AG10803 (cell line): ENCODE data around the gene GFI1.

ENCODE experiments used
- DNase-seq: peaks from one replicate; pipeline ENCODE4 v3.0.0; 2010; ENCODE audit warnings: low read depth
- H3K4me3 ChIP-seq: 2 replicates; pipeline ENCODE4 v1.5.1; 2011; ENCODE audit warnings: mild to moderate bottlenecking, low read length, control low read depth
- TF ChIP-seq, protein P1 (sequence below): conservative IDR thresholded peaks from 2 replicates; pipeline ENCODE4 v1.5.1; 2011; ENCODE audit warnings: mild to moderate bottlenecking, low read length, control low read depth, inconsistent platforms

GFI1 gene

GRCh38 chr1:92481971-92482664, 4.6 kb downstream of the GFI1 start:
- TF ChIP-seq, protein P1, sequence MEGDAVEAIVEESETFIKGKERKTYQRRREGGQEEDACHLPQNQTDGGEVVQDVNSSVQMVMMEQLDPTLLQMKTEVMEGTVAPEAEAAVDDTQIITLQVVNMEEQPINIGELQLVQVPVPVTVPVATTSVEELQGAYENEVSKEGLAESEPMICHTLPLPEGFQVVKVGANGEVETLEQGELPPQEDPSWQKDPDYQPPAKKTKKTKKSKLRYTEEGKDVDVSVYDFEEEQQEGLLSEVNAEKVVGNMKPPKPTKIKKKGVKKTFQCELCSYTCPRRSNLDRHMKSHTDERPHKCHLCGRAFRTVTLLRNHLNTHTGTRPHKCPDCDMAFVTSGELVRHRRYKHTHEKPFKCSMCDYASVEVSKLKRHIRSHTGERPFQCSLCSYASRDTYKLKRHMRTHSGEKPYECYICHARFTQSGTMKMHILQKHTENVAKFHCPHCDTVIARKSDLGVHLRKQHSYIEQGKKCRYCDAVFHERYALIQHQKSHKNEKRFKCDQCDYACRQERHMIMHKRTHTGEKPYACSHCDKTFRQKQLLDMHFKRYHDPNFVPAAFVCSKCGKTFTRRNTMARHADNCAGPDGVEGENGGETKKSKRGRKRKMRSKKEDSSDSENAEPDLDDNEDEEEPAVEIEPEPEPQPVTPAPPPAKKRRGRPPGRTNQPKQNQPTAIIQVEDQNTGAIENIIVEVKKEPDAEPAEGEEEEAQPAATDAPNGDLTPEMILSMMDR, result no peak
- H3K4me3 ChIP-seq, result peak overlapping the region; percentile 31
- DNase-seq, result peak; percentile 9

- TF ChIP-seq, protein P1, result no peak
- no peak for DNase-seq
- no peak overlapping the region for H3K4me3 ChIP-seq
These were observed 5.2 kb downstream of the GFI1 start for GRCh38 chr1:92481599-92481925.

GRCh38 chr1:92480813-92481598, 5.7 kb downstream of the GFI1 start:
- DNase-seq, result no peak
- H3K4me3 ChIP-seq, result no peak overlapping the region
- TF ChIP-seq, protein P1, result no peak

DNA sequence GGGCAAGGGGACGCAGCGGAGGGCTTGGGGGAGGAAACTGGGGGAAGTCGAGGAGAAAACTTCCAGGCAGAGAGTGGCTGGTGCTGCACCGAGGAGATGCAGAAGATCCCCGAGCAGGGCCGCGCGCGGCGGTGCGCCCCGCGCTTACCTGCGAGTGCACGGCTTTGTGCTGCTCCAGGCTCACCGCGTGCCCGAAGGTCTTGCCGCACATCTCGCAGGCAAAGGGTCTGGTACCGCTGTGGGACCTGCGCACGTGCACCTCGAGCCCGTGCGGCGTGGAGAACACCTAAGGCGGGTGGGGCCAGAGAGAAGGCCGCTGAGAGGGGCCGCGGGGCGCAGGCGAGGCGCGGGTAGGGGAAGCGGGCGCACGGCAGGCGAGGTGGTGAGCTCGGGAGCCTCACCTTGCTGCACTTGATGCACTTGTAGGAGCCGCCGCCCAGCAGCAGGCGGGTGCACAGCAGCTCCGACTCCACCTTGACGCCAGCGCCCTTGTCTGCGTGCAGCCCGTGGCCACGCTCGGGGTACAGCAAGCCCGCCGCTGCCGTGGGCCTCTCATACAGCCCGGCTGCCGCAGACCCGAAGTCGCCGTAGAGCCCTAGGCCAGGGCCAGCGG, 6.4 kb downstream of the GFI1 start:
- H3K4me3 ChIP-seq, result no peak overlapping the region
- TF ChIP-seq, protein P1, result no peak
- DNase-seq, result no peak

- no peak overlapping the region for H3K4me3 ChIP-seq
- TF ChIP-seq, protein P1, result no peak
These were observed 7.1 kb downstream of the GFI1 start for GRCh38 chr1:92479587-92479986.

DNA sequence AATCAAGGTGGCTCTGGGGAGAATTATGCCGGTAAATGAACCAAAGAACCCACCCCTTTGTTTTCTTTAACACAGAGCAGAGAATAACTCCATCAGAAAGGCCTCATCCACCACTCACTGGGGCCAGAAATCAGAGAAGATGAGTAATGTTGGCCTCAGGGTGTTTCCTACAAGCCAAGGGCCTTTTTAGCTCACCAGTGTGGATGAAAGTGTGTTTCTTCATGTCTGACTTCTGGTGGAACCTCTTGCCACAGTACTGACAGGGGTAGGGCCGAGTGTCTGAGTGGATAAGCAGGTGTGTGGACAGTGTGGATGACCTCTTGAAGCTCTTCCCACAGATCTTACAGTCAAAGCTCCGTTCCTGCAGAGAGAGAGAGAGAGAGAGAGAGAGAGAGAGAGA, 8.3 kb downstream of the GFI1 start:
- no peak for DNase-seq
- TF ChIP-seq, protein P1, result no peak
- no peak overlapping the region for H3K4me3 ChIP-seq

More at GRCh38 chr1:92479587-92479986, 7.1 kb downstream of the GFI1 start:
- no peak for DNase-seq
